Measurements from ENCODE around the gene SLC2A2. TPM values are rescaled to one million over a fixed set of nuclear protein-coding genes. Genes with fewer than 3 reads are reported as not detected.

The SLC2A2 gene
- total RNA-seq, 1 experiment from 2014 or later = not detected

DNA sequence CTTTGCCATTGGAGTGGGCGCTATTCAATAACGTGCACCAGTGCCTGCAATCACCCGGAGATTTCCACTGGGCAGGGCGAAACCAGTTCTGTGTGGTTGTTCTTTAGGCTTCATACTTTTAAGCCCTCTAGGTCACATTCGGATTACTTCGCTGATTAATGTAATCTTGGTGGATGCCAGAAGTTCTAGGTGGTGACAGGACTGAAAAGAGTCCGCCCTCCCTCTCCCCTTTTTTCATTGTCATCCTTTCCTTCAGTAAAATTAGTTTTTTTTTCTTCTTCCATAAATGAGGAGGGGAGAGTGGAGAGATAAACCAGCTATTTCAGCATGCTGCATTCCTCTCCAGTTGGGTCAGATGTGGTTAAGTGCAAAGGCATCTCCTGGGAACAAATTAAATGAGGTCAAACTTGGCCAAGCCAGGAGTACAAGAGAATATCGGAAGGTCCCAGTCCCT lies 2.3 kb upstream of the SLC2A2 start:
- DNase-seq (ENCODE audit: low read depth) = peak; percentile 91

GRCh38 chr3:171028025-171028778 lies 1.7 kb upstream of the SLC2A2 start:
- DNase-seq (ENCODE audit: low read depth) = peak; percentile 82

GRCh38 chr3:171023566-171023965 lies 3.0 kb downstream of the SLC2A2 start:
- DNase-seq (ENCODE audit: low read depth) = no peak

DNA sequence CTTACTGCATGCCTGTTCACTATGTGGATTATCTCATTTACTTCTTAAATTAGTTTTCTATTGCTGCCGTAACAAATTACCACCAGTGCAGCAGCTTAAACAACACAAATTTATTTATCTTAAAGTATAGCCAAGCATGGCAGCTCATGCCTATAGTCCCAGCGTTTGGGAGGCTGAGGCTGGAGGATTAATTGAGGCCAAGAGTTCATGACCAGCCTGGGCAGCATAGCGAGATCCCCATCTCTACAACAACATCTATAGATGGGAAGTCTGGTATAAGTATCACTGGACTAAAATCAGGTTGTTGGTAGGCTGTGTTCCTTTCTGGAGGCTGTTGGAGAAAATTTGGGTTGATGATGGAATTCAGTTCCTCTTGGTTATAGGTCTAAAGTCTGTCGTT lies 5.1 kb downstream of the SLC2A2 start:
- DNase-seq (ENCODE audit: low read depth) = no peak

DNA sequence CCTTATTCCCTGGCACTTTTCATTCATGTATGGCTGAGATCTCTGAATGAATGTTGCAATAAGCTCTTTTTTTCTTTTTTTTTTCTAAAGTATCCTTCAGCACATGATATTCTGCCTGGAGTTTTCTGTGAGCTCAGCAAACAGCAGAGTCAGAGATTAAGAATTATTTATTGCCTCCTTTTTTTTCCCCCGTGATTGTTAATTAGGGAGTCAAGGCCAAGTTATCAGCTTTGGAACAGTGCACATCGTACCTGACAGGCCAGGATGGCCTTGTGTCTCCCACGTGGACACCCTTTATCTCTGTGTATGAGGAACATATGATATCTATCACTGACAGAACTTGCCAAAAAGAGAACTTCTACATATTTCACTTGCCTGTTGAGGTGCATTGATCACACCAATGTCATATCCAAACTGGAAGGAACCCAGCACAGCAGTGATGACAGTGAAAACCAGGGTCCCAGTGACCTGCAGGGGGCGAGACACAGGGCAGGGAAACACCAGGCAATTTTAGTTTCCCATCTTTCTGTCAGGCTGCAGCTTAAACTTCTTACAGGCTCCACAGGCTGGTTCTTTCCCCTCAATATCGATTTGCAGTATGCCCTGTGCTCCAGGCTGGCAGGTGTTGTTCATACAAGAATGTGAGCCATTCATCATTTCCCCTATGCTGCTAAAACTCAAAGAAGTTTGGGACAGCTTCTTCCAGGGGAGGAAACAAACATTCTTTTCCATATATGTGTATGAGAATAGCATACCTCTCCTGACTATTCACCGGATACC lies 8.2 kb downstream of the SLC2A2 start:
- DNase-seq (ENCODE audit: low read depth) = no peak

DNA sequence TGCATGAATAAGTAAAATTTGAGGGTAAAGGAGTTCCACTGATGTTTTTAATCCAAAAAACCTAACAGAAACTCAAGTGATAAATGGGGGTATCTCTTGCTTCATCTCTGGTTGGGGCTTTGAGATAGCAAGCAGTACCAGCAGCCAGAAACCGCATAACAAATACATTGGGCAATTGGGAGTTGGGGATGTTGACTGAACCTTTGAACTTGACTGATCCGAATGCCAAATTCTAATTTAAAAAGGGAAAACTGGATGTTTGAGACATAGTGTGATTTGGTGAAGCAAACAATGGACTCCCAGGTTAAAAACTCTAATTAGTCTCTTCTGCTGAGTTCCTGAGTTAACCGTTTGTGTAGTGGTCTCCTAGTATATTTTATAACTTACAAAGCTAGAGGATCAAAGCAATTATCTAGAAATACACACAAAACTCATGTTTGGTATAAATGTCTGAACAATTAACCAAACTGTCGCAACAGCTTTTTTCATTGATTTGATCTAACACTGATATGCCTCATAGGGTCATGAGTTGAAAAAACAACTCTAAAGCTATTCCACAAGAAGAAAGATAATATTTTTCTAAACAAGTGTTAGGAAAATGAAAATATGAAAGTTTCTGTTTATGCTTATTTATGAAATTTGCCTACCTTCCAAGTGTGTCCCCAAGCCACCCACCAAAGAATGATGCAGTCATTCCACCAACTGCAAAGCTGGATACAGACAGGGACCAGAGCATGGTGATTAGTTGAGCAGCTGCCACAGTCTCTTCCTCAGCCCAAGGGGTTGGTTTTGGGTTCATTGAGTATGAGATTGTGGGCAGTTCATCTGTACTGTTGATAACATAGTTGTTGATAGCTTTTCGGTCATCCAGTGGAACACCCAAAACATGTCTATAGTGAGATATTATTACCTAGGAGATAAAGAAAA lies 12.4 kb downstream of the SLC2A2 start:
- no peak for DNase-seq (ENCODE audit: low read depth)

DNA sequence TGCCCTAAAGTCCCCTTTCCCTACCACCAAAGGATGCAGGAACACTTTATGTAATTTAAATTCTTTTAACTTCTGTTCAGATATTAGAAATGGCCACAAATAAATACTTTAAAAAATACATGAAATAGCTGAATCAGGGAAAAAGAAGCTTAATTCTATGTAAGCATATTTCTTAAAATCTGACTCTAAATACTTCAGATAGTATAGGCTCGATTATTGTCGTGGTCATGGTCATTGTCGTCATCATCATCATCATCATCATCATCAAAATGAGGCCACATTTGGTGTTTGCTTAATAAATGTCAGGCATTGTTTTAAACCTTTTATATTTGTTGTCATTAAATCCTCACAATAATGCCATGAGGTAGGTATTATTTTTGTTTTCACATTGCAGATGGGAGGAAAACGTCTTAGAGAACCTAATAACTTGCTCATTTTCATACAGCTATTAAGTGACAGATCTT lies 14.6 kb downstream of the SLC2A2 start:
- DNase-seq (ENCODE audit: low read depth) = no peak

DNA sequence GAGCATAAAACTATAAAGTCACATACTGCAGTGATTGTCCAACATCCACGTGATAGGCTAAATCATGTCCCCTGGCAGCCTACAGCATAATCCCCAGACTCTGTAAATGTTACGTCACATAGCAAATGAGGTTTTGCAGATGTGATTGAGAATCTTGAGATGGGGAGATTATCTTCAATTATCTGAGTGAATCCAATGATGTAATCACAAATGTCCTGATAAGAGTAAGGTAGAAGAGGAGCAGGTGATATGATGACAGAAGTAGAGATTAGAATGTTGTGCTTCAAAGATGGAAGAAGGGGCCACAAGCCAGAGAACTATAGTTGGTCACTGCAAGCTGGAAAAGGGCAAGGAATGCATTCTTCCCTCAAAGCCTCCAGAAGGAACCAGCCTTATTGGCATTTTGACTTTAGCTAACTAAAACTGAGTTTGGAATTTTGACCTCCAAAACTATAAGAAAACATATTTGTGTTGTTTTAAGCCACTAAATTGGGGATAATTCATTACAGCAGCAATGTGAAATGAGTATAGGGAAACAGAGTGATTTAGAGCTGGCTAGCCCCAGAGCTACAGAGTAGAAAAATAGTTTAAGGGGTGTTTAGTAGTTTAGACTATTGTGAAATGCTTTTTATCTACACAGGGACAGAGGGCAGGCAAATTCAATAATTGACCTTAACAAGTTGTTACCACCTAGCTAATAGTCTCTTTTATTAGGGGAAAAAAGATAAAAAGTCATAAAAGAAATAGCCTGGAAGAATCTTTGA lies 15.2 kb downstream of the SLC2A2 start:
- DNase-seq (ENCODE audit: low read depth) = no peak

DNA sequence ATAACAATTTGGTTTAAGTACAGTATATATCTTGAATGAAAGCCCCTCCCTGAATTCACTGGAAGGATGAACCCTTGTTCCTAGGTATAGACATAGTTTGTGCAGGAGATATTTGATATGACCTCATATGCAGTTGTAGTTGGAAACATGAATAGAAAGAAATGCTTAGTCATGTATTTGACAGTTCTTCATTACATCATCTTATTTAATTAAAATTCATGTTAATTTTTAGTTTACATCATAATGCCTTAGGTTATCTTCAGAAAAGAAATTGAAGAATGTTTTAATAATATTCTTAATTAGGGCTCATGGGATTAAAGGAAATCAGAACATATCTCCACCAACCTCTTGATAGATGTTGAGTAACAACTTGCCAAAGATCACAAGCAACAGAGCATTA lies 19.2 kb downstream of the SLC2A2 start:
- DNase-seq (ENCODE audit: low read depth) = no peak

DNA sequence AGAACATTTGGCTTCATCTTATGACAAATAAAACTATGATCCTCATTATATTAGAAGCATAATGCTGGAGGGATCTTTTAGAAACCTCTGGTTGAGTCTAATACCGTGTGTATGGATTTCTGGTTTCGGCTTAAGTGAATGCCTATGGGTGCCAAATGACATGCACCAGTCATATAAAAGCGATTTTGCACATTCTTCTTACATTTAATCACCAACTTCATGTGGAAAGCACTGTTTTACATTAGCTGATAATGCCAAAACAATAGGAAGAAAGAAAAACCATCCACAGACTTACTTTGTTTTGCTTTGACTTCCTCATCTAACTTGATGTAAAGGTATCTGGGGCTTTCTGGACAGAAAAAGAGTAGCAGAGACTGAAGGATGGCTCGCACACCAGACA lies 20.9 kb downstream of the SLC2A2 start:
- no peak for DNase-seq (ENCODE audit: low read depth)

GRCh38 chr3:171001957-171002694 lies 24.4 kb downstream of the SLC2A2 start:
- peak; percentile 45 for DNase-seq (ENCODE audit: low read depth)

- DNase-seq (ENCODE audit: low read depth) = no peak
Observed at GRCh38 chr3:171001250-171001893, 25.1 kb downstream of the SLC2A2 start.

DNA sequence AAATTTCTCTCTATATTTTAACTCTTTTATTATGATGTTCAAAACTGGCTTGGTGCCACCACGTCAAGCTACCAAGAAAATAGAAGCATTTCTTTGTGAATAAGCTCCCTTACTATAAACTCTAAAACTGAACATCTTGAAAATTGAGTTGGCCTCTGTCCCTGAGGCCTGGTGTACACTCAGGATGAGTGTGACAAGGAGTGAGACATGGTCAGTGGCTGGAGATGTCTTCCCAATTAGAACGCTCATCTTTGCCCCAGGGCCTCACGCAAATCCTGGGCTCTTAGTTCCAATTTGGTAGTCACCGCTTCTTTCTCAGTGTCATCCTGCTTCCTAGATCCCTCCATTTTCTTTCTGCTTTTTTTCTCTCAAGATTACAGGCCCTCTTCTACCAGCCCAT lies 26.2 kb downstream of the SLC2A2 start:
- DNase-seq (ENCODE audit: low read depth) = no peak

GRCh38 chr3:170999737-171000242 lies 26.7 kb downstream of the SLC2A2 start:
- DNase-seq (ENCODE audit: low read depth) = peak; percentile 72

DNA sequence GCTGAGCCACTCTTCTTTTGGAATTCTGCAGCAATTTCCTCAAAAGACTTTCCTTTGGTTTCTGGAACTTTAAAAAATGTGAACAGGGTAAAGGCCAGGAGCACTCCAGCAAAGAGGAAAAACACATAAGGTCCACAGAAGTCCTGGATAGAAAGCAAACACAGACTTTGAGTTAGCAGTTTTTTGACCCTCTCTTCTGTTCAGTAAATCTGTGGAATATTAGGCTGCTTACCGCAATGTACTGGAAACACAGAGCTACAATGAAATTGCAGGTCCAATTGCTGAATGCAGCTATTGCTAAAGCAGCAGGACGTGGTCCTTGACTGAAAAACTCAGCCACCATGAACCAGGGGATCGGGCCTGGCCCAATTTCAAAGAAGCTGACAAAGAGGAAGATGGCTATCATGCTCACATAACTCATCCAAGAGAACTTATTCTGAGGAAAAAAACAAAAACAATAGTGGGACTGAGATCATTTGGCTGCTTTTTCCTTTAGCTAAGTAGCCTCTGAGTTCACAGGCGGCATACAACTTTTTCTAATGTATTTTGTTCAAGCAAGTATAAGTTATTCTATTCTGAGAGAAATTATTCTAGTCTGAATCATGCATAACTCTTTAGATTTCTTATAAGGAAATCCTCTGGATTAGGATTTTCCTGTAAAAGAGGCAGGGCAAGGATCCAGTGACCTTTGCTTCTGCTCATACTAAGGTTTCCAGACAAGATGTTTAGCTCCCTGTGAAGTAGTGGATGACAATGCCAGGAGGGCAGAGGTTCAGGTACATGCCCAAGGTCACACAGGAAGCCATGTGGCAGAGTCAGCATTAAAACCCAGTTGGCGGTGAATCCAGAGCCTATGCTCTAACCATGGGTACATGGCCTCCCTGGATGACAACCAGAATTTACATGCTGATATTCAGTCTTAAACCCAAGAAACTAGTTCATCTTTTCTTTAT lies 28.3 kb downstream of the SLC2A2 start:
- no peak for DNase-seq (ENCODE audit: low read depth)

DNA sequence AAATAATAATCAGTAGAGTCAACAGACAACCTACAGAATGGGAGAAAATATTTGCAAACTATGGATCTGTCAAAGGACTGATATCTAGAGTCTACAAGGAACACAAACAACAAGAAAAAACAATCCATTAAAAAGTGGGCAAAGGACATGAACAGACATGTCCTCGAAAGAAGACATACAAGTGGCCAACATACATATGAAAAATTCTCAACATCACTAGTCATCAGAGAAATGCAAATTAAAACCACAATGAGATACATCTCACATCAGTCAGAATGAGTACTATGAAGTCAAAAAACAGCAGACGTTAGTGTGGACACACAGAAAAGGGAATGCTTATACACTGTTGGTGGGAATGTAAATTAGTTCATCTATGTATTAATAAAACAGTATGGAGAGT lies 33.7 kb downstream of the SLC2A2 start:
- peak; percentile 59 for DNase-seq (ENCODE audit: low read depth)

DNA sequence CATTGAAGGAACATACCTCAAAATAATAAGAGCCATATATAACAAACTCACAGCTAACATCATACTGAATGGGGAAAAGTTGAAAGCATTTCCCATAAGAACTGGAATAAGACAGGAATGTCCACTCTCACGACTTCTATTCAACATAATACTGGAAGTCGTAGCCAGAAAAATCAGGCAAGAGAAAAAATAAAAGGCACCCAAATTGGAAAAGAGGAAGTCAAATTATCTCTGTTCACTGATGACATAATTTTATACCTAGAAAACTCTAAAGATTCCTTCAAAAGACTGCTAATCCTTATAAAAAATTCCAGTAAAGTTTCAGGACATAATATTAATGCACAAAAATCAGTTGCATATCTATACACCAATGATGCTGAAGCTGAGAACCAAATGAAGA lies 34.9 kb downstream of the SLC2A2 start:
- no peak for DNase-seq (ENCODE audit: low read depth)

GRCh38 chr3:170989100-170989648 lies 37.3 kb downstream of the SLC2A2 start:
- DNase-seq (ENCODE audit: low read depth) = no peak
